C4-2B (cell line): ENCODE measurements around the gene ASB6.

Experiments used
- CTCF ChIP-seq: fragments of 450-650 bp; conservative IDR thresholded peaks from 2 replicates; pipeline ENCODE4 v1.5.1; 2017; ENCODE audit warnings: mild to moderate bottlenecking
- ZFX ChIP-seq: fragments of 450-650 bp; IDR thresholded peaks from 2 replicates; pipeline ENCODE4 v1.6.1; 2017

DNA sequence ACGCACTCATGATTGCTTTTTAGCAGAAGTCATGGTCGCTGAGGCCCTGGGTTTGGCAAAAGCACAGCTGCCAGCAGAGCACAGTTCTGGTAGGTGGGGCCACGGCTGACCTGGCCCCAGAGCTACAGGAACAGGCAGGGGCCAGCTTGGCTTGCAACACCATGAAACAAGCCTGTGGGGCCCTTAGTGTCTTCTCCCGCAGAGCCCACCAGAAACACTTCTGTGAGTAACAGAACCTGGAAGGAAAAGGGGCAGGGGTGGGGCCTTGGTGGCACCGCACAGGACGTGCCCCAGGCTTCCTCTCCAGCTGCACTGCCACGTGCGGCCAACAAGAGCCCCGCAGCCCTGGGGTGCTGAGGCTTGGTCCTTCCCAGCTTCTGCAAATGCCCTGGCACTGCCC lies 4.8 kb downstream of the ASB6 start:
- TF ChIP-seq CTCF (no peak), ZFX (no peak)
